IMR-90 (cell line): Measurements from ENCODE around the gene SEZ6L. TPM values are rescaled to one million over a fixed set of nuclear protein-coding genes. Genes with fewer than 3 reads are reported as not detected.

Source experiments
- ATAC-seq: fragments of 200-7000 bp; cut with Tn5 transposase; 2 replicates; pipeline ENCODE4 v1.9.1; 2020; ENCODE audit warnings: low read depth, mild to moderate bottlenecking, moderate library complexity
- BruUV-seq: library from RNA; stranded (reverse); fragments of 400-500 nt; replicated peaks from 2 replicates; lab custom pipeline; 2021; lab: Mats Ljungman, UMichigan
- CTCF ChIA-PET: fragments of 300-600 bp; formaldehyde crosslinking; extraction: SDS; loops from one replicate; lab custom pipeline; 2021; ENCODE audit warnings: antibody characterized with exemption; lab: Yijun Ruan, JAX
- POLR2A ChIA-PET: fragments of 300-600 bp; sonication (Branson Sonifier 250); formaldehyde crosslinking; loops from one replicate; lab custom pipeline; 2022; ENCODE audit warnings: antibody characterized with exemption; ENCODE audit not compliant: unreplicated experiment; lab: Charles Lee
- DNase-seq: peaks from one replicate; pipeline ENCODE4 v3.0.0; 2013
- H2AFZ ChIP-seq: replicated peaks from 2 replicates; pipeline ENCODE3; 2013; ENCODE audit warnings: low read length, mild to moderate bottlenecking; ENCODE audit not compliant: poor library complexity
- H2AK5ac ChIP-seq: 2 replicates; pipeline ENCODE4 v1.6.1; 2013; ENCODE audit warnings: low read depth, low read length, inconsistent platforms
- H2AK9ac ChIP-seq: replicated peaks from 2 replicates; pipeline ENCODE3; 2013; ENCODE audit warnings: mild to moderate bottlenecking, low read depth, low read length, moderate library complexity; ENCODE audit not compliant: poor library complexity
- H2BK120ac ChIP-seq: 2 replicates; pipeline ENCODE4 v1.6.1; 2013; ENCODE audit warnings: low read depth, low read length, inconsistent platforms
- H2BK15ac ChIP-seq: 3 replicates; pipeline ENCODE4 v1.6.1; 2013; ENCODE audit warnings: low read depth, low read length, inconsistent platforms
- H2BK20ac ChIP-seq: 2 replicates; pipeline ENCODE4 v1.6.1; 2013; ENCODE audit warnings: low read depth, mild to moderate bottlenecking, inconsistent platforms, low read length, moderate library complexity
- H2BK5ac ChIP-seq: 2 replicates; pipeline ENCODE4 v1.6.1; 2013; ENCODE audit warnings: mild to moderate bottlenecking, low read depth, low read length, inconsistent platforms; ENCODE audit not compliant: poor library complexity, severe bottlenecking
- H3K14ac ChIP-seq: replicated peaks from 2 replicates; pipeline ENCODE4 v1.6.1; 2013; ENCODE audit warnings: low read depth, low read length, inconsistent platforms
- H3K18ac ChIP-seq: 2 replicates; pipeline ENCODE4 v1.6.1; 2013; ENCODE audit warnings: low read depth, low read length, control low read depth
- H3K23ac ChIP-seq: 2 replicates; pipeline ENCODE4 v1.6.1; 2013; ENCODE audit warnings: low read depth, low read length, inconsistent platforms
- H3K27ac ChIP-seq: 2 replicates; pipeline ENCODE4 v1.5.1; 2013; ENCODE audit warnings: mild to moderate bottlenecking, control low read depth, low read length; ENCODE audit not compliant: insufficient read depth
- H3K27me3 ChIP-seq: 2 replicates; pipeline ENCODE4 v1.6.1; 2013; ENCODE audit warnings: low read length; ENCODE audit not compliant: control insufficient read depth, insufficient read depth
- H3K36me3 ChIP-seq: 2 replicates; pipeline ENCODE4 v1.6.1; 2013; ENCODE audit warnings: low read length, mixed read lengths; ENCODE audit not compliant: control insufficient read depth, insufficient read depth
- H3K4ac ChIP-seq: 2 replicates; pipeline ENCODE4 v1.6.1; 2013; ENCODE audit warnings: low read depth, low read length, inconsistent platforms
- H3K4me1 ChIP-seq: 2 replicates; pipeline ENCODE4 v1.6.1; 2013; ENCODE audit warnings: low read length, mixed read lengths; ENCODE audit not compliant: control insufficient read depth, insufficient read depth
- H3K4me2 ChIP-seq: 2 replicates; pipeline ENCODE4 v1.6.1; 2013; ENCODE audit warnings: low read depth, mild to moderate bottlenecking, control low read depth, low read length, moderate library complexity
- H3K4me3 ChIP-seq: 2 replicates; pipeline ENCODE4 v1.5.1; 2013; ENCODE audit warnings: low read depth, mild to moderate bottlenecking, control low read depth, low read length, moderate library complexity; ENCODE audit not compliant: insufficient read depth
- H3K56ac ChIP-seq: 2 replicates; pipeline ENCODE4 v1.6.1; 2013; ENCODE audit warnings: low read length, inconsistent platforms; ENCODE audit not compliant: insufficient read depth; ENCODE audit errors: extremely low read depth
- H3K79me1 ChIP-seq, 2 experiments: 2 replicates each; pipeline ENCODE4 v1.6.1; 2013; ENCODE audit warnings: low read length in 2 of 2, inconsistent platforms in 1 of 2, low read depth in 1 of 2
- H3K9ac ChIP-seq: 2 replicates; pipeline ENCODE4 v1.6.1; 2013; ENCODE audit warnings: low read depth, low read length, control low read depth
- H3K9me1 ChIP-seq: 2 replicates; pipeline ENCODE4 v1.6.1; 2013; ENCODE audit warnings: low read length, inconsistent platforms; ENCODE audit not compliant: insufficient read depth
- H3K9me3 ChIP-seq: 2 replicates; pipeline ENCODE4 v1.6.1; 2013; ENCODE audit warnings: low read length; ENCODE audit not compliant: control insufficient read depth, insufficient read depth
- H4K20me1 ChIP-seq: 2 replicates; pipeline ENCODE4 v1.6.1; 2013; ENCODE audit warnings: low read length, inconsistent platforms; ENCODE audit not compliant: insufficient read depth
- H4K5ac ChIP-seq: 2 replicates; pipeline ENCODE4 v1.6.1; 2013; ENCODE audit warnings: mild to moderate bottlenecking, low read depth, low read length, control low read depth
- H4K8ac ChIP-seq, 2 experiments: 2 replicates each; pipeline ENCODE4 v1.6.1; 2013; ENCODE audit warnings: low read depth in 2 of 2, low read length in 2 of 2, control low read depth in 1 of 2, inconsistent platforms in 1 of 2
- H4K91ac ChIP-seq: 2 replicates; pipeline ENCODE4 v1.6.1; 2013; ENCODE audit warnings: low read depth, low read length, inconsistent platforms; ENCODE audit not compliant: insufficient read depth
- BHLHE40 ChIP-seq: fragments of 150-350 bp; IDR thresholded peaks from 2 replicates; pipeline ENCODE4 v1.6.1; 2016; ENCODE audit warnings: mild to moderate bottlenecking, low read depth, low read length
- CEBPB ChIP-seq: IDR thresholded peaks from 2 replicates; pipeline ENCODE4 v1.6.1; 2012; ENCODE audit warnings: low read depth, low read length, improper control_type of control experiment
- CHD1 ChIP-seq: IDR thresholded peaks from 2 replicates; pipeline ENCODE4 v1.6.1; 2012; ENCODE audit warnings: low read depth, low read length, improper control_type of control experiment
- CTCF ChIP-seq: conservative IDR thresholded peaks from 2 replicates; pipeline ENCODE4 v1.5.1; 2012; ENCODE audit warnings: mild to moderate bottlenecking, low read depth, low read length, improper control_type of control experiment
- ELK1 ChIP-seq: fragments of 150-350 bp; IDR thresholded peaks from 2 replicates; pipeline ENCODE4 v1.6.1; 2016; ENCODE audit warnings: low read depth, mild to moderate bottlenecking, low read length, moderate library complexity, borderline replicate concordance
- MAFK ChIP-seq: IDR thresholded peaks from 2 replicates; pipeline ENCODE4 v1.6.1; 2012; ENCODE audit warnings: low read depth, low read length, improper control_type of control experiment
- MAZ ChIP-seq: IDR thresholded peaks from 2 replicates; pipeline ENCODE4 v1.6.1; 2012; ENCODE audit warnings: low read depth, mild to moderate bottlenecking, low read length, improper control_type of control experiment, moderate library complexity, borderline replicate concordance
- MXI1 ChIP-seq: IDR thresholded peaks from 2 replicates; pipeline ENCODE4 v1.6.1; 2012; ENCODE audit warnings: low read depth, mild to moderate bottlenecking, low read length, moderate library complexity, borderline replicate concordance
- NFE2L2 ChIP-seq: fragments of 150-350 bp; IDR thresholded peaks from 2 replicates; pipeline ENCODE4 v1.6.1; 2016; ENCODE audit warnings: low read depth, mild to moderate bottlenecking, low read length
- POLR2A ChIP-seq: IDR thresholded peaks from 2 replicates; pipeline ENCODE4 v1.6.1; 2012; ENCODE audit warnings: mild to moderate bottlenecking, low read depth, low read length
- RAD21 ChIP-seq: IDR thresholded peaks from 2 replicates; pipeline ENCODE4 v1.6.1; 2012; ENCODE audit warnings: low read length, improper control_type of control experiment
- RCOR1 ChIP-seq: IDR thresholded peaks from 2 replicates; pipeline ENCODE4 v1.6.1; 2012; ENCODE audit warnings: mild to moderate bottlenecking, low read length, improper control_type of control experiment; ENCODE audit not compliant: insufficient replicate concordance
- RFX5 ChIP-seq: IDR thresholded peaks from 2 replicates; pipeline ENCODE4 v1.8.0; 2012; ENCODE audit warnings: low read depth, mild to moderate bottlenecking, low read length, moderate library complexity
- SMC3 ChIP-seq: fragments of 150-350 bp; IDR thresholded peaks from 2 replicates; pipeline ENCODE4 v1.6.1; 2016; ENCODE audit warnings: low read depth, mild to moderate bottlenecking, antibody characterized with exemption, low read length, moderate library complexity
- USF2 ChIP-seq: fragments of 150-350 bp; IDR thresholded peaks from 2 replicates; pipeline ENCODE4 v1.6.1; 2017; ENCODE audit warnings: mild to moderate bottlenecking, antibody characterized with exemption, low read length, low read depth
- WGBS, 2 experiments: methylation state at CpG; one replicate each; pipeline versions ENCODE4 v1.1.5 to v1.1.7; 2013; ENCODE audit warnings: missing lambda C conversion rate in 2 of 2; ENCODE audit not compliant: insufficient read length in 1 of 2; ENCODE audit errors: extremely low coverage in 2 of 2; 5-methylcytosine and 5-hydroxymethylcytosine counted together
- dilution Hi-C: fragments of 300-500 bp; cut with HindIII; formaldehyde crosslinking; loops from one replicate; pipeline ENCODE4 v1.14.3; 2018; ENCODE audit warnings: low sequenced_read_pairs; ENCODE audit not compliant: unreplicated experiment
- in situ Hi-C: fragments of 300-500 bp; cut with MboI; formaldehyde crosslinking; loops from 3 replicates; pipeline ENCODE4 v1.14.3; 2019; ENCODE audit warnings: low sequenced_read_pairs, inconsistent platforms, mixed read lengths
- intact Hi-C: fragments of 100-400 bp; cut with micrococcal nuclease; formaldehyde crosslinking; loops from 2 replicates; pipeline ENCODE4 v1.10.0; 2022
- polyA plus RNA-seq, 3 experiments: library from polyadenylated mRNA; depleted of rRNA; stranded (reverse); fragments of >200 nt; gene quantifications; 2 replicates each; pipeline ENCODE4 v1.2.3, GENCODE V29; 2012; ENCODE audit warnings: low replicate concordance in 1 of 3
- total RNA-seq: library from RNA; depleted of rRNA; stranded (reverse); fragments of >200 nt; gene quantifications from 2 replicates; pipeline ENCODE4 v1.2.3, GENCODE V29; 2012

SEZ6L gene
- total and polyA plus RNA-seq, 2 of the 4 experiments (the other 2 are of a cell fraction): not detected

- H3K4me1 ChIP-seq: no peaks in the 10 kb centered on the region
- H4K5ac ChIP-seq: no peak overlapping the region
- TF ChIP-seq USF2 (no peak), CHD1 (no peak), RCOR1 (no peak), MXI1 (no peak), RFX5 (no peak), ELK1 (no peak), BHLHE40 (no peak), CEBPB (no peak), POLR2A (no peak), SMC3 (no peak), NFE2L2 (no peak), CTCF (no peak), RAD21 (no peak), MAFK (no peak), MAZ (no peak)
- H3K27ac ChIP-seq: no peak overlapping the region
- no peak overlapping the region for H3K14ac ChIP-seq
- no peak overlapping the region for H3K18ac ChIP-seq
- H3K36me3 ChIP-seq: no peaks in the 10 kb centered on the region
- in situ Hi-C loops: no loop called here
- BruUV-seq: no TSS peak
- H3K9me3 ChIP-seq: peaks cover 2% of the 10 kb centered on the region; the same call in 1 of the 2 replicates
- no peaks in the 10 kb centered on the region for H3K79me1 ChIP-seq
- H3K56ac ChIP-seq: no peak overlapping the region
- no peak overlapping the region for H4K91ac ChIP-seq
- CTCF ChIA-PET: no interaction called here
- H2BK120ac ChIP-seq: no peak overlapping the region
- WGBS, 2 experiments: 20% methylated on average over 1 of the region's 12 CpGs; no CpG with 5 or more reads in 1 of the 2 experiments
- no peak overlapping the region for H4K8ac ChIP-seq
- H2BK5ac ChIP-seq: no peak overlapping the region
- H3K4me2 ChIP-seq: no peak overlapping the region
- no peaks in the 10 kb centered on the region for H3K9me1 ChIP-seq
- H2AK5ac ChIP-seq: no peak overlapping the region
- intact Hi-C loops: no loop called here
- H3K4me3 ChIP-seq: no peak overlapping the region
- H3K9ac ChIP-seq: no peak overlapping the region
- POLR2A ChIA-PET: no interaction called here
- no peak overlapping the region for H2AK9ac ChIP-seq
- DNase-seq (no peak), ATAC-seq (no peak)
- dilution Hi-C loops: no loop called here
- H4K20me1 ChIP-seq: no peaks in the 10 kb centered on the region
- H3K4ac ChIP-seq: no peak overlapping the region
- H2BK20ac ChIP-seq: no peak overlapping the region
- no peak overlapping the region for H3K23ac ChIP-seq
- H3K27me3 ChIP-seq: peaks cover 8% of the 10 kb centered on the region
- no peak overlapping the region for H2BK15ac ChIP-seq
- H2AFZ ChIP-seq: no peak overlapping the region
These were observed 5.0 kb downstream of the SEZ6L start for GRCh38 chr22:26174280-26174679.
